Stomach (tissue), 9 donors: Measurements from ENCODE around the gene ANKRD33B. TPM values are rescaled to one million over a fixed set of nuclear protein-coding genes. Genes with fewer than 3 reads are reported as not detected.
"Not testable (repeated sequence)": the region's sequence is repeated elsewhere in the genome, so short reads cannot be mapped to it uniquely, and the experiment has no call there.

ENCODE experiments used
- DNase-seq, 2 donors: peaks; one replicate each; pipeline versions ENCODE4 v3.0.0 to v3.0.0-alpha.2; 2013 to 2019
- H3K27ac ChIP-seq, 5 donors: fragments of 200-600 bp in 4 of 5; sonication (generic) in 4 of 5; one replicate each; pipeline ENCODE4 v1.5.1; 2013 to 2019; ENCODE audit warnings: mild to moderate bottlenecking in 1 of 5, moderate library complexity in 1 of 5
- H3K27me3 ChIP-seq, 3 donors: fragments of 200-600 bp; sonication (generic); one replicate each; pipeline ENCODE4 v1.5.1; 2017 to 2019; ENCODE audit warnings: mixed run types in 1 of 3
- H3K36me3 ChIP-seq, 4 donors: fragments of 200-600 bp; sonication (generic); 1 replicate in 3 of 4; 2 replicates in 1 of 4; pipeline ENCODE4 v1.5.1; 2016 to 2019
- H3K4me1 ChIP-seq, 4 donors: fragments of 200-600 bp; sonication (generic); one replicate each; pipeline ENCODE4 v1.5.1; 2016 to 2019
- H3K4me3 ChIP-seq, 4 donors: fragments of 200-600 bp; sonication (generic) in 3 of 4; one replicate each; pipeline ENCODE4 v1.5.1; 2016 to 2019; ENCODE audit warnings: mild to moderate bottlenecking in 1 of 4
- H3K9me3 ChIP-seq, 4 donors: fragments of 200-600 bp; sonication (generic); one replicate each; pipeline ENCODE4 v1.5.1; 2016 to 2019
- CTCF ChIP-seq, 7 experiments: fragments of 450-650 bp in 4 of 7; fragments of 200-600 bp in 3 of 7; sonication (generic) in 3 of 7; IDR thresholded peaks; one replicate each; pipeline ENCODE4 v1.5.1; 2016 to 2019; ENCODE audit warnings: antibody characterized with exemption in 7 of 7, control low read depth in 2 of 7, mild to moderate bottlenecking in 1 of 7
- EP300 ChIP-seq: sonication (generic); formaldehyde crosslinking; IDR thresholded peaks from one replicate; pipeline ENCODE4 v1.6.1; 2017; ENCODE audit warnings: antibody characterized with exemption
- POLR2A ChIP-seq, 4 donors: fragments of 450-650 bp; IDR thresholded peaks; one replicate each; pipeline ENCODE4 v1.6.1; 2016; ENCODE audit warnings: antibody characterized with exemption in 4 of 4, control low read depth in 2 of 4, mild to moderate bottlenecking in 1 of 4, moderate library complexity in 1 of 4
- POLR2AphosphoS5 ChIP-seq, 3 donors: sonication (generic); formaldehyde crosslinking; IDR thresholded peaks; one replicate each; pipeline ENCODE4 v1.6.1; 2016; ENCODE audit warnings: antibody characterized with exemption in 3 of 3
- WGBS, 5 donors: extraction: QIAGEN DNeasy Blood & Tissue Kit in 3 of 5; methylation state at CpG; one replicate each; pipeline versions ENCODE4 v1.1.5 to v1.1.7; 2013 to 2018; 5-methylcytosine and 5-hydroxymethylcytosine counted together
- intact Hi-C: fragments of 100-400 bp; cut with DNase I; formaldehyde crosslinking; loops from one replicate; pipeline ENCODE4 v1.15.1; 2023; ENCODE audit warnings: low total_unique reads
- polyA plus RNA-seq, 3 donors: library from polyadenylated mRNA; stranded (reverse); fragments of 200-250 nt; gene quantifications; one replicate each; pipeline ENCODE4 v1.2.3, GENCODE V29; 2013
- total RNA-seq, 5 donors: library from RNA; depleted of rRNA; stranded (reverse); fragments of >200 nt; gene quantifications; one replicate each; pipeline versions ENCODE4 v1.1.0 to v1.2.3, GENCODE V29; 2014 to 2016
- donor health status: healthy with polysubstance abuse.
- donor health status: Bipolar disorder and iron deficiency.
- donor health status: healthy.

The ANKRD33B gene
- total and polyA plus RNA-seq, 8 donors, result 0.45 to 6.4 (median 1.8) TPM

- no peak overlapping the region for H3K4me3 ChIP-seq
- 91 to 94% (median 94%) methylated on average over 8 of the region's 8 CpGs for WGBS, 5 donors
- TF ChIP-seq EP300 (no peak), POLR2AphosphoS5 (IDR thresholded peaks at IDR 0.05) (no peak), CTCF (IDR thresholded peaks at IDR 0.05) (no peak), POLR2A (IDR thresholded peaks at IDR 0.05) (no peak)
These were observed 9.7 kb downstream of the ANKRD33B start for GRCh38 chr5:10573487-10574145.

GRCh38 chr5:10574879-10575278 lies 11.0 kb downstream of the ANKRD33B start:
- DNase-seq, H3K27me3 ChIP-seq, H3K4me3 ChIP-seq, H3K27ac ChIP-seq, H3K36me3 ChIP-seq, H3K9me3 ChIP-seq, intact Hi-C loops: not testable (repeated sequence)
- peaks cover 0 to 11% (median 5%) of the 10 kb centered on the region in 4 donors for H3K4me1 ChIP-seq
- 85 to 95% (median 88%) methylated on average over 3 to 7 of the region's 7 CpGs for WGBS, 5 donors

More at GRCh38 chr5:10573487-10574145, 9.7 kb downstream of the ANKRD33B start:
- Histone ChIP-seq H3K27ac (no peak overlapping the region), H3K4me1 (peaks cover 0 to 12% (median 5%) of the 10 kb centered on the region in 4 donors), H3K27me3 (no peaks in the 10 kb centered on the region), H3K36me3 (no peaks in the 10 kb centered on the region), H3K9me3 (no peaks in the 10 kb centered on the region)
- peak in 1 of 2 donors; percentile 1 for DNase-seq
- intact Hi-C loops, result no loop called here

GRCh38 chr5:10576121-10576789 lies 12.4 kb downstream of the ANKRD33B start:
- Histone ChIP-seq H3K27ac (no peak overlapping the region), H3K27me3 (no peaks in the 10 kb centered on the region), H3K4me1 (peaks cover 0 to 11% (median 5%) of the 10 kb centered on the region in 4 donors), H3K9me3 (no peaks in the 10 kb centered on the region), H3K36me3 (no peaks in the 10 kb centered on the region), H3K4me3 (no peak overlapping the region)
- TF ChIP-seq EP300, result no peak
- no peak for TF ChIP-seq POLR2A (IDR thresholded peaks at IDR 0.05)
- no peak for TF ChIP-seq CTCF (IDR thresholded peaks at IDR 0.05)
- TF ChIP-seq POLR2AphosphoS5 (IDR thresholded peaks at IDR 0.05), result no peak
- WGBS, 5 donors, result 89 to 94% (median 90%) methylated on average over 7 of the region's 7 CpGs
- DNase-seq, result no peak
- intact Hi-C loops, result no loop called here

GRCh38 chr5:10576790-10577189 lies 12.9 kb downstream of the ANKRD33B start:
- TF ChIP-seq POLR2A (IDR thresholded peaks at IDR 0.05) (no peak), POLR2AphosphoS5 (IDR thresholded peaks at IDR 0.05) (no peak), EP300 (no peak), CTCF (IDR thresholded peaks at IDR 0.05) (no peak)
- intact Hi-C loops, result no loop called here
- no peak for DNase-seq
- Histone ChIP-seq H3K4me1 (peaks cover 0 to 15% (median 5%) of the 10 kb centered on the region in 4 donors), H3K4me3 (no peak overlapping the region), H3K27me3 (no peaks in the 10 kb centered on the region), H3K27ac (no peak overlapping the region), H3K9me3 (no peaks in the 10 kb centered on the region), H3K36me3 (no peaks in the 10 kb centered on the region)
- WGBS, 5 donors, result 77 to 94% (median 85%) methylated on average over 7 of the region's 7 CpGs
